Measurements from ENCODE around the gene MAP3K7. TPM values are rescaled to one million over a fixed set of nuclear protein-coding genes. Genes with fewer than 3 reads are reported as not detected.
"Not testable (repeated sequence)": the region's sequence is repeated elsewhere in the genome, so short reads cannot be mapped to it uniquely, and the experiment has no call there.

The MAP3K7 gene
- total RNA-seq, 2 donors from 2014 or later, result 17.1 to 17.5 TPM

GRCh38 chr6:90575267-90575666 is 11.6 kb downstream of the MAP3K7 start:
- Histone ChIP-seq H3K27me3 (no peaks in the 10 kb centered on the region), H3K36me3 (peaks cover 5% of the 10 kb centered on the region), H3K9me3 (no peaks in the 10 kb centered on the region), H3K27ac (no peak overlapping the region), H3K4me3 (no peak overlapping the region), H3K4me1 (no peaks in the 10 kb centered on the region)
- no peak for DNase-seq (ENCODE audit: low spot score)
- TF ChIP-seq, protein P1, sequence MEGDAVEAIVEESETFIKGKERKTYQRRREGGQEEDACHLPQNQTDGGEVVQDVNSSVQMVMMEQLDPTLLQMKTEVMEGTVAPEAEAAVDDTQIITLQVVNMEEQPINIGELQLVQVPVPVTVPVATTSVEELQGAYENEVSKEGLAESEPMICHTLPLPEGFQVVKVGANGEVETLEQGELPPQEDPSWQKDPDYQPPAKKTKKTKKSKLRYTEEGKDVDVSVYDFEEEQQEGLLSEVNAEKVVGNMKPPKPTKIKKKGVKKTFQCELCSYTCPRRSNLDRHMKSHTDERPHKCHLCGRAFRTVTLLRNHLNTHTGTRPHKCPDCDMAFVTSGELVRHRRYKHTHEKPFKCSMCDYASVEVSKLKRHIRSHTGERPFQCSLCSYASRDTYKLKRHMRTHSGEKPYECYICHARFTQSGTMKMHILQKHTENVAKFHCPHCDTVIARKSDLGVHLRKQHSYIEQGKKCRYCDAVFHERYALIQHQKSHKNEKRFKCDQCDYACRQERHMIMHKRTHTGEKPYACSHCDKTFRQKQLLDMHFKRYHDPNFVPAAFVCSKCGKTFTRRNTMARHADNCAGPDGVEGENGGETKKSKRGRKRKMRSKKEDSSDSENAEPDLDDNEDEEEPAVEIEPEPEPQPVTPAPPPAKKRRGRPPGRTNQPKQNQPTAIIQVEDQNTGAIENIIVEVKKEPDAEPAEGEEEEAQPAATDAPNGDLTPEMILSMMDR (IDR thresholded peaks at IDR 0.05), result no peak

GRCh38 chr6:90574610-90575009 is 12.3 kb downstream of the MAP3K7 start:
- no peaks in the 10 kb centered on the region for H3K4me1 ChIP-seq
- DNase-seq (ENCODE audit: low spot score), result no peak
- no peak overlapping the region for H3K4me3 ChIP-seq
- no peak overlapping the region for H3K27ac ChIP-seq
- no peaks in the 10 kb centered on the region for H3K27me3 ChIP-seq
- H3K9me3 ChIP-seq, result no peaks in the 10 kb centered on the region
- peaks cover 5% of the 10 kb centered on the region for H3K36me3 ChIP-seq
- TF ChIP-seq, protein P1 (IDR thresholded peaks at IDR 0.05), result no peak

DNA sequence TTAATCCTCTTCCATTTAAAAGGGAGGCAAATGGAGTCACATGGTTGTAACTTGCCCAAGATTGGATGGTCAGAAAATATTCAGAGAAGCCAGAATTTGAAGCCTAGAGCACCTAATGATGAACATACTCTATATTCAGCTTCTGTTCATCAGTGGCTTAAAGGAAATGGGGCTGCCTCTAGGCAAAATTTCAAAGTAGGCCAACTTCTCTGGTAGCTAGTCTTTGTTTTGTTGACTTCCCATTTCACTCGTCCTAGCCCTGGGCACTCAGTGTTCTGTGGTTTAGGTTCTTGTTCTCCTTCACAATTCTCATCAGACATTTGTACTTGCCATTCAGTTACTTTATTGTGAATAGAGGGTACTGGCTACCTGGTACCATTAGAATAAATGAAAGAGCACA is 13.2 kb downstream of the MAP3K7 start:
- TF ChIP-seq, protein P1 (IDR thresholded peaks at IDR 0.05), result no peak
- peaks cover 5% of the 10 kb centered on the region for H3K36me3 ChIP-seq

GRCh38 chr6:90572856-90573255 is 14.0 kb downstream of the MAP3K7 start:
- H3K27ac ChIP-seq, result no peak overlapping the region
- H3K36me3 ChIP-seq, result peaks cover 8% of the 10 kb centered on the region
- no peaks in the 10 kb centered on the region for H3K4me1 ChIP-seq
- TF ChIP-seq, protein P1 (IDR thresholded peaks at IDR 0.05), result no peak
- no peak for DNase-seq (ENCODE audit: low spot score)
- H3K4me3 ChIP-seq, result no peak overlapping the region
- no peaks in the 10 kb centered on the region for H3K27me3 ChIP-seq
- no peaks in the 10 kb centered on the region for H3K9me3 ChIP-seq

More for the DNA sequence above, 13.2 kb downstream of the MAP3K7 start:
- H3K9me3 ChIP-seq, result no peaks in the 10 kb centered on the region
- DNase-seq (ENCODE audit: low spot score), result no peak
- H3K27me3 ChIP-seq, result no peaks in the 10 kb centered on the region
- no peak overlapping the region for H3K4me3 ChIP-seq
- H3K27ac ChIP-seq, result no peak overlapping the region
- H3K4me1 ChIP-seq, result no peaks in the 10 kb centered on the region

GRCh38 chr6:90569223-90569622 is 17.6 kb downstream of the MAP3K7 start:
- Histone ChIP-seq H3K9me3 (no peaks in the 10 kb centered on the region), H3K27ac (no peak overlapping the region), H3K27me3 (no peaks in the 10 kb centered on the region), H3K4me3 (no peak overlapping the region), H3K4me1 (no peaks in the 10 kb centered on the region), H3K36me3 (peaks cover 9% of the 10 kb centered on the region)
- DNase-seq (ENCODE audit: low spot score), result no peak
- TF ChIP-seq, protein P1 (IDR thresholded peaks at IDR 0.05), result no peak

- H3K4me3 ChIP-seq; H3K27me3 ChIP-seq; H3K9me3 ChIP-seq; H3K27ac ChIP-seq; H3K4me1 ChIP-seq; DNase-seq (ENCODE audit: low spot score): not testable (repeated sequence)
- peaks cover 12% of the 10 kb centered on the region for H3K36me3 ChIP-seq
These were observed 19.2 kb downstream of the MAP3K7 start for GRCh38 chr6:90567682-90568081.

DNA sequence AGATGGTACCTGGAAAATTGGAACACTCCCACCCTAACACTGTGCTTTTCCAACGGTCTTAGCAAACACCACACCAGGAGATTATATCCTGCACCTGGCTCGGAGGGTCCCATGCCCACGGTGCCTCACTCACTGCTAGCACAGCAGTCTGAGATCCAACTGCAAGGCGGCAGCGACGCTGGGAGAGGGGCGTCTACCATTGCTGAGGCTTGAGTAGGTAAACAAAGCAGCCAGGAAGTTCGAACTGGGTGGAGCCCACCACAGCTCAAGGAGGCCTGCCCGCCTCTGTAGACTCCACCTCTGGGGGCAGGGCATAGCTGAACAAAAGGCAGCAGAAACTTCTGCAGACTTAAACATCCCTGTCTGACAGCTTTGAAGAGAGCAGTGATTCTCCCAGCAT is 24.5 kb downstream of the MAP3K7 start:
- DNase-seq (ENCODE audit: low spot score); H3K4me1 ChIP-seq; H3K9me3 ChIP-seq; H3K27ac ChIP-seq; H3K27me3 ChIP-seq; H3K4me3 ChIP-seq: not testable (repeated sequence)
- H3K36me3 ChIP-seq, result peaks cover 40% of the 10 kb centered on the region
